ENCODE data around the gene GIPR.

The GIPR gene

GRCh38 chr19:45687599-45687998 lies 19.6 kb downstream of the GIPR start (continued):
- TF ChIP-seq PATZ1 (CRISPR knock-in tag; IDR thresholded peaks at IDR 0.05; ENCODE audit: borderline replicate concordance), result no peak
- no peak for TF ChIP-seq PPARA (CRISPR knock-in tag; IDR thresholded peaks at IDR 0.05; ENCODE audit: borderline replicate concordance)

GRCh38 chr19:45691516-45692186 lies 23.6 kb downstream of the GIPR start, which contains the start of gene SNRPD2:
SNRPD2 (minus strand) TSS chr19:45691953; CDS start chr19:45691888, 65 bp downstream.
- ATAC-seq, result peak; percentile 70
- TF ChIP-seq TSHZ2 (CRISPR knock-in tag; IDR thresholded peaks at IDR 0.05), result peak; percentile 36; the same call in 1 of the 2 replicates
- 0 out of 2 replicates have a peak, but pooled peaks have one; percentile 27 for TF ChIP-seq PATZ1 (CRISPR knock-in tag; IDR thresholded peaks at IDR 0.05; ENCODE audit: borderline replicate concordance)
- no peak for TF ChIP-seq CSRNP3 (CRISPR knock-in tag; IDR thresholded peaks at IDR 0.05)
- TF ChIP-seq GLIS3 (CRISPR knock-in tag; IDR thresholded peaks at IDR 0.05), result no peak

- TF ChIP-seq ZNF565 (CRISPR knock-in tag; conservative IDR thresholded peaks at IDR 0.05; ENCODE audit: low read depth), result no peak
- TF ChIP-seq TCF4 (CRISPR knock-in tag; IDR thresholded peaks at IDR 0.05; ENCODE audit: borderline replicate concordance), result no peak
- no peak for TF ChIP-seq ESRRG (CRISPR knock-in tag; IDR thresholded peaks at IDR 0.05)
- TF ChIP-seq POU6F1 (CRISPR knock-in tag; IDR thresholded peaks at IDR 0.05; ENCODE audit: borderline replicate concordance, low read depth), result no peak
- no peak for TF ChIP-seq ZC3H10 (CRISPR knock-in tag; IDR thresholded peaks at IDR 0.05)
- TF ChIP-seq PPARA (CRISPR knock-in tag; IDR thresholded peaks at IDR 0.05; ENCODE audit: borderline replicate concordance), result no peak
- TF ChIP-seq CSRNP3 (CRISPR knock-in tag; IDR thresholded peaks at IDR 0.05), result no peak
- no peak for TF ChIP-seq ZNF70 (CRISPR knock-in tag; IDR thresholded peaks at IDR 0.05)
- TF ChIP-seq SNAI2 (CRISPR knock-in tag; IDR thresholded peaks at IDR 0.05), result no peak
- TF ChIP-seq ZFP3 (CRISPR knock-in tag; IDR thresholded peaks at IDR 0.05), result no peak
- TF ChIP-seq RARB (CRISPR knock-in tag; IDR thresholded peaks at IDR 0.05), result no peak
- TF ChIP-seq CSDC2 (CRISPR knock-in tag; IDR thresholded peaks at IDR 0.05), result no peak
- no peak for TF ChIP-seq BACH2 (CRISPR knock-in tag; IDR thresholded peaks at IDR 0.05; ENCODE audit: borderline replicate concordance)
- no peak for TF ChIP-seq ISL1 (CRISPR knock-in tag; IDR thresholded peaks at IDR 0.05)
- no peak for TF ChIP-seq ARNTL (CRISPR knock-in tag; IDR thresholded peaks at IDR 0.05; ENCODE audit: borderline replicate concordance, low read depth)
- TF ChIP-seq ZFP30 (CRISPR knock-in tag; IDR thresholded peaks at IDR 0.05), result no peak
- TF ChIP-seq OSR1 (CRISPR knock-in tag; IDR thresholded peaks at IDR 0.05), result no peak
- TF ChIP-seq GLIS3 (CRISPR knock-in tag; IDR thresholded peaks at IDR 0.05), result no peak
- ATAC-seq, result peak; percentile 97
Observed at GRCh38 chr19:45692187-45693105, 24.4 kb downstream of the GIPR start, which contains the start of gene QPCTL. QPCTL (plus strand) TSS chr19:45692666; CDS start chr19:45692704, 38 bp downstream.

Measured in SK-N-SH treated with all-trans-retinoic acid at 6 μM for 48 hours (cell line).